Keratinocyte (primary cell): ENCODE measurements around the gene TMEM187. TPM values are rescaled to one million over a fixed set of nuclear protein-coding genes. Genes with fewer than 3 reads are reported as not detected.

Experiments used
- DNase-seq: peaks from one replicate; pipeline ENCODE4 v3.0.0-alpha.2; 2011; ENCODE audit warnings: low read depth, missing footprints, low spot score
- FAIRE-seq: peaks from 2 replicates; lab custom pipeline; 2011; peaks lifted over from hg19 to GRCh38; lab: Jason Lieb, UNC
- H2AFZ ChIP-seq: 2 replicates; pipeline ENCODE4 v1.6.0; 2012; ENCODE audit warnings: low read length, control low read depth, inconsistent platforms; ENCODE audit not compliant: control insufficient read depth
- H3K27ac ChIP-seq: 2 replicates; pipeline ENCODE4 v1.5.1; 2011; ENCODE audit warnings: low read length; ENCODE audit not compliant: control insufficient read depth, insufficient read depth
- H3K27me3 ChIP-seq: 3 replicates; pipeline ENCODE4 v1.6.0; 2011; ENCODE audit warnings: low read length; ENCODE audit not compliant: control insufficient read depth, insufficient read depth; ENCODE audit errors: extremely low read depth
- H3K36me3 ChIP-seq, 2 experiments: 2 replicates in 1 of 2; 3 replicates in 1 of 2; pipeline ENCODE4 v1.5.1; 2011; ENCODE audit warnings: low read length in 2 of 2, mild to moderate bottlenecking in 1 of 2; ENCODE audit not compliant: control insufficient read depth in 2 of 2, insufficient read depth in 2 of 2; ENCODE audit errors: extremely low read depth in 1 of 2
- H3K4me1 ChIP-seq: 3 replicates; pipeline ENCODE4 v1.5.1; 2011; ENCODE audit warnings: low read length; ENCODE audit not compliant: control insufficient read depth, insufficient read depth; ENCODE audit errors: extremely low read depth
- H3K4me2 ChIP-seq: 3 replicates; pipeline ENCODE4 v1.6.0; 2011; ENCODE audit warnings: low read depth, low read length; ENCODE audit not compliant: control insufficient read depth, insufficient read depth; ENCODE audit errors: extremely low read depth
- H3K4me3 ChIP-seq, 3 experiments: fragments of 200-600 bp in 1 of 3; sonication (generic) in 1 of 3; 2 replicates in 2 of 3; 3 replicates in 1 of 3; pipeline ENCODE4 v1.5.1; 2011 to 2016; ENCODE audit warnings: low read length in 3 of 3, mild to moderate bottlenecking in 3 of 3, control low read depth in 2 of 3, inconsistent platforms in 1 of 3, low read depth in 1 of 3, mixed read lengths in 1 of 3, mixed run types in 1 of 3, moderate library complexity in 1 of 3; ENCODE audit not compliant: control insufficient read depth in 2 of 3, insufficient read depth in 2 of 3; ENCODE audit errors: extremely low read depth in 1 of 3
- H3K79me2 ChIP-seq: 2 replicates; pipeline ENCODE4 v1.6.0; 2012; ENCODE audit warnings: low read length; ENCODE audit not compliant: control insufficient read depth, insufficient read depth
- H3K9ac ChIP-seq: 3 replicates; pipeline ENCODE4 v1.6.0; 2011; ENCODE audit warnings: low read length; ENCODE audit not compliant: control insufficient read depth, insufficient read depth; ENCODE audit errors: extremely low read depth
- H3K9me1 ChIP-seq: 3 replicates; pipeline ENCODE4 v1.6.0; 2011; ENCODE audit warnings: low read length; ENCODE audit not compliant: control insufficient read depth, insufficient read depth; ENCODE audit errors: extremely low read depth
- H3K9me3 ChIP-seq: 2 replicates; pipeline ENCODE4 v1.5.1; 2012; ENCODE audit warnings: low read depth, low read length; ENCODE audit not compliant: control insufficient read depth
- H4K20me1 ChIP-seq: 3 replicates; pipeline ENCODE4 v1.6.0; 2011; ENCODE audit warnings: low read length; ENCODE audit not compliant: control insufficient read depth, insufficient read depth; ENCODE audit errors: extremely low read depth
- EZH2 ChIP-seq: IDR thresholded peaks from one replicate; pipeline ENCODE4 v1.6.1; 2012; ENCODE audit warnings: inconsistent platforms, mild to moderate bottlenecking, low read length, moderate library complexity
- dilution Hi-C: fragments of 300-500 bp; cut with MboI; formaldehyde crosslinking; loops from one replicate; pipeline ENCODE4 v1.7.0; 2020; ENCODE audit warnings: low sequenced_read_pairs; ENCODE audit not compliant: extremely low pct_ligation_motif_present
- polyA plus RNA-seq, 5 experiments: library from polyadenylated mRNA; depleted of rRNA in 3 of 5; stranded (reverse) in 3 of 5; stranded (forward) in 1 of 5; unstranded in 1 of 5; fragments of >200 nt; gene quantifications; 1 replicate in 1 of 5; 2 replicates in 3 of 5; 3 replicates in 1 of 5; pipeline versions ENCODE4 v1.2.1 to v1.2.3, GENCODE V29; 2011 to 2012; ENCODE audit warnings: missing spikeins in 2 of 5, low read depth in 1 of 5, low replicate concordance in 1 of 5
- TF ChIP-seq, protein P1 (sequence below), 3 experiments: IDR thresholded peaks in 1 of 3; conservative IDR thresholded peaks in 1 of 3; optimal IDR thresholded peaks in 1 of 3; 2 replicates in 2 of 3; 3 replicates in 1 of 3; pipeline versions ENCODE3 to v1.5.1; 2011; ENCODE audit warnings: low read length in 3 of 3, mild to moderate bottlenecking in 3 of 3, moderate library complexity in 2 of 3, control low read depth in 1 of 3, inconsistent platforms in 1 of 3; ENCODE audit not compliant: insufficient read depth in 2 of 3; ENCODE audit errors: extremely low read depth in 1 of 3

The TMEM187 gene
- polyA plus RNA-seq, 1 donor (not counting 4 experiments of a cell fraction or from before 2014, with no cell fraction given): 6.6 TPM

- no peaks in the 10 kb centered on the region for H3K27me3 ChIP-seq
- no peak overlapping the region for H3K27ac ChIP-seq
- DNase-seq (no peak), FAIRE-seq (no peak)
- H3K36me3 ChIP-seq: peaks cover 1 to 8% of the 10 kb centered on the region in 2 experiments
- H3K4me1 ChIP-seq: peaks cover 4% of the 10 kb centered on the region
- no peak for TF ChIP-seq EZH2
- TF ChIP-seq, protein P1, sequence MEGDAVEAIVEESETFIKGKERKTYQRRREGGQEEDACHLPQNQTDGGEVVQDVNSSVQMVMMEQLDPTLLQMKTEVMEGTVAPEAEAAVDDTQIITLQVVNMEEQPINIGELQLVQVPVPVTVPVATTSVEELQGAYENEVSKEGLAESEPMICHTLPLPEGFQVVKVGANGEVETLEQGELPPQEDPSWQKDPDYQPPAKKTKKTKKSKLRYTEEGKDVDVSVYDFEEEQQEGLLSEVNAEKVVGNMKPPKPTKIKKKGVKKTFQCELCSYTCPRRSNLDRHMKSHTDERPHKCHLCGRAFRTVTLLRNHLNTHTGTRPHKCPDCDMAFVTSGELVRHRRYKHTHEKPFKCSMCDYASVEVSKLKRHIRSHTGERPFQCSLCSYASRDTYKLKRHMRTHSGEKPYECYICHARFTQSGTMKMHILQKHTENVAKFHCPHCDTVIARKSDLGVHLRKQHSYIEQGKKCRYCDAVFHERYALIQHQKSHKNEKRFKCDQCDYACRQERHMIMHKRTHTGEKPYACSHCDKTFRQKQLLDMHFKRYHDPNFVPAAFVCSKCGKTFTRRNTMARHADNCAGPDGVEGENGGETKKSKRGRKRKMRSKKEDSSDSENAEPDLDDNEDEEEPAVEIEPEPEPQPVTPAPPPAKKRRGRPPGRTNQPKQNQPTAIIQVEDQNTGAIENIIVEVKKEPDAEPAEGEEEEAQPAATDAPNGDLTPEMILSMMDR (optimal IDR thresholded peaks at IDR 0.05 in 1 of 3, IDR thresholded peaks at IDR 0.05 in 1 of 3, conservative IDR thresholded peaks at IDR 0.05 in 1 of 3; ENCODE audit: extremely low read depth in 1 of 3, insufficient read depth in 2 of 3, low read length in 3 of 3): no peak
- H3K9ac ChIP-seq: no peak overlapping the region
- no peak overlapping the region for H3K4me3 ChIP-seq
- no peak overlapping the region for H2AFZ ChIP-seq
- dilution Hi-C loops: no loop called here
- H4K20me1 ChIP-seq: no peaks in the 10 kb centered on the region
- no peak overlapping the region for H3K4me2 ChIP-seq
- peaks cover 22% of the 10 kb centered on the region for H3K79me2 ChIP-seq
- no peaks in the 10 kb centered on the region for H3K9me1 ChIP-seq
- H3K9me3 ChIP-seq: no peaks in the 10 kb centered on the region
These were observed 43.2 kb downstream of the TMEM187 start for GRCh38 chrX:154015581-154016264.

DNA sequence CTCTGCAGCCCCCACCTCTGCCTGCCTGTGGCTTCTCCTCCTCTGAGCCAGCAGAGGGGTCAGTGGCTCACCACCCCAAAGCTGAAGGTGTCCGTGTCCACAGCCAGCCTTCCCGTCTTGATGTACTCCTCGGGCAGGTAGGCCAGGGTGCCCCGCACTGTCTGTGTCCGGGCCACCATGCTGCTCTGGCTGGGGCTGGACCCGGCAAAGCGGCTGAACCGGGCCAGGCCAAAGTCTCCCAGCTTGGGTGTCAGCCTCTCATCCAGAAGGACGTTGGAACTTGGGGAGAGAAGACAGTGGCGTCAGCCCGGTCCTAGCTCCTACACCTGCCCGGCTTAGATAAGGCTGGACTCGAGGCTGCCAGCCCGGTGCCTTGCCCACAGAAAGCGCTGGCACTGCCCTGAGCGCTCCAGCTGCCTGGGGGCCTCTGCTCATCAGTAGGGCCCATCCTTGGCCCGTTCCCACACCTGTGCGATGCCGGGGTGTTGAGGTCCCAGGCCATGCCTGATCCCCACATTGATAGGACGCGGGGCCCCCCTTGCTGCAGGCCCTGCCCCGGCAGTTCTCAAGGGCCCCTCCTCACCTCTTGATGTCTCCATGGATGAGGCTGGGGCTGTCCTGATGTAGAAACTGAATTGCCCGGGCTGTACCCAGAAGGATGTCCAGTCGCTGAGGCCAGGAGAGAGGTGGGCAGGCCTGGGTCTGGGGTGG, 44.0 kb downstream of the TMEM187 start:
- no peak for DNase-seq
- no peak for FAIRE-seq
- TF ChIP-seq EZH2: no peak
- TF ChIP-seq, protein P1 (optimal IDR thresholded peaks at IDR 0.05 in 1 of 3, IDR thresholded peaks at IDR 0.05 in 1 of 3, conservative IDR thresholded peaks at IDR 0.05 in 1 of 3; ENCODE audit: extremely low read depth in 1 of 3, insufficient read depth in 2 of 3, low read length in 3 of 3): no peak
- no peaks in the 10 kb centered on the region for H3K9me1 ChIP-seq
- peaks cover 22% of the 10 kb centered on the region for H3K79me2 ChIP-seq
- no peak overlapping the region for H3K9ac ChIP-seq
- no peak overlapping the region for H2AFZ ChIP-seq
- H3K4me1 ChIP-seq: peaks cover 12% of the 10 kb centered on the region
- no peaks in the 10 kb centered on the region for H3K27me3 ChIP-seq
- no peak overlapping the region for H3K4me2 ChIP-seq
- dilution Hi-C loops: no loop called here
- H3K27ac ChIP-seq: no peak overlapping the region
- no peak overlapping the region for H3K4me3 ChIP-seq
- H3K9me3 ChIP-seq: no peaks in the 10 kb centered on the region
- H3K36me3 ChIP-seq: peaks cover 1 to 8% of the 10 kb centered on the region in 2 experiments
- H4K20me1 ChIP-seq: no peaks in the 10 kb centered on the region
